Lung (tissue), 12 donors: ENCODE measurements around the gene SPIRE2. TPM values are rescaled to one million over a fixed set of nuclear protein-coding genes. Genes with fewer than 3 reads are reported as not detected.

Experiments used
- ATAC-seq: fragments of 200-7000 bp; cut with Tn5 transposase; one replicate; pipeline ENCODE4 v1.9.1; 2020; ENCODE audit warnings: moderate number of reproducible peaks; ENCODE audit not compliant: insufficient read depth, low FRiP score
- DNase-seq, 3 donors: peaks; one replicate each; pipeline ENCODE4 v3.0.0-alpha.2; 2013 to 2017
- H3K27ac ChIP-seq, 2 donors: one replicate each; pipeline ENCODE4 v1.5.1; 2013; ENCODE audit warnings: mild to moderate bottlenecking in 2 of 2, moderate library complexity in 2 of 2, control low read depth in 1 of 2, inconsistent platforms in 1 of 2, low read depth in 1 of 2, low read length in 1 of 2
- H3K27me3 ChIP-seq, 3 donors: one replicate each; pipeline ENCODE4 v1.5.1; 2013; ENCODE audit warnings: low read length in 2 of 3; ENCODE audit not compliant: control insufficient read depth in 3 of 3, insufficient read depth in 3 of 3
- H3K36me3 ChIP-seq, 4 donors: one replicate each; pipeline ENCODE4 v1.5.1; 2013; ENCODE audit warnings: low read length in 4 of 4, mild to moderate bottlenecking in 1 of 4, moderate library complexity in 1 of 4; ENCODE audit not compliant: control insufficient read depth in 4 of 4, insufficient read depth in 4 of 4
- H3K4me1 ChIP-seq, 5 donors: one replicate each; pipeline ENCODE4 v1.5.1; 2013; ENCODE audit warnings: low read length in 5 of 5, mild to moderate bottlenecking in 2 of 5, moderate library complexity in 1 of 5; ENCODE audit not compliant: control insufficient read depth in 5 of 5, insufficient read depth in 5 of 5
- H3K4me3 ChIP-seq: one replicate; pipeline ENCODE4 v1.5.1; 2013; ENCODE audit warnings: mild to moderate bottlenecking, control low read depth, moderate library complexity
- H3K9ac ChIP-seq, 2 donors: one replicate each; pipeline ENCODE4 v1.5.1; 2013; ENCODE audit warnings: low read length in 2 of 2, control low read depth in 1 of 2; ENCODE audit not compliant: insufficient read depth in 1 of 2
- H3K9me3 ChIP-seq, 4 donors: one replicate each; pipeline ENCODE4 v1.5.1; 2013; ENCODE audit warnings: low read length in 3 of 4, mild to moderate bottlenecking in 1 of 4, moderate library complexity in 1 of 4; ENCODE audit not compliant: control insufficient read depth in 4 of 4, insufficient read depth in 3 of 4
- WGBS, 2 donors: extraction: QIAGEN DNeasy Blood & Tissue Kit; methylation state at CpG; one replicate each; pipeline ENCODE4 v1.1.7; 2013; 5-methylcytosine and 5-hydroxymethylcytosine counted together
- polyA plus RNA-seq, 2 donors: library from polyadenylated mRNA; stranded (reverse); fragments of 200-250 nt; gene quantifications; one replicate each; pipeline ENCODE4 v1.2.1, GENCODE V29; 2013
- total RNA-seq, 2 donors: library from RNA; depleted of rRNA in 1 of 2; stranded (reverse); fragments of >200 nt in 1 of 2; gene quantifications; one replicate each; pipeline ENCODE4 v1.2.1, GENCODE V29; 2014 to 2021
- TF ChIP-seq, protein P1 (sequence below): IDR thresholded peaks from 2 replicates; pipeline ENCODE4 v1.5.1; 2012; ENCODE audit warnings: mild to moderate bottlenecking; ENCODE audit errors: control extremely low read depth, extremely low read depth
- donor health status: control.
- donor health status: control.
- donor health status: Bipolar disorder and iron deficiency.
- donor health status: healthy.
- donor health status: DM: yes; HTN: yes; CAD: no.

SPIRE2 gene
- total and polyA plus RNA-seq, 4 donors = 3.3 to 12.0 (median 8.0) TPM

DNA sequence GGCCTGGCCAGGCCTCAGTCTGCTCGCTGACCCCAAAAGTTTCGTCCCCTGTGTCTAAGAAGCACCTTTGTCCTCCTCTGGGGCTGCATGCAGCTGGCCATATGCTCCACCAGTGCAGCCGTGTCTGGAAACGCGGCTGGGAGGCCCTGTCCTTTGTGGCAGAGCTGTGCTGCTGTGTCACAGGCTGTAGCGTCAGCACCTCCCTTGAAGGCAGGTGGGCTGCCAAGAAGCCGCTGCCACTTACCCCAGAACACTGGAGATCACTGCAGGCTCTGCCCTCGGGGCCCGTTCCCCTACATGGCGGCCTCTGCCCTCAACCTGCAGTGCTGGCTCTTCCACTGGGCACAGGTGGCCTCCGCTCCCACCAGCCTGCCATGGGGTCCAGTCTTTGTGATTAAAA is 74.7 kb downstream of the SPIRE2 start:
- H3K4me1 ChIP-seq = no peaks in the 10 kb centered on the region
- no peaks in the 10 kb centered on the region for H3K27me3 ChIP-seq
- ATAC-seq (no peak), DNase-seq (no peak)
- H3K4me3 ChIP-seq = no peak overlapping the region
- H3K9me3 ChIP-seq = no peaks in the 10 kb centered on the region
- H3K36me3 ChIP-seq = peaks cover 12 to 76% (median 34%) of the 10 kb centered on the region in 4 donors
- TF ChIP-seq, protein P1, sequence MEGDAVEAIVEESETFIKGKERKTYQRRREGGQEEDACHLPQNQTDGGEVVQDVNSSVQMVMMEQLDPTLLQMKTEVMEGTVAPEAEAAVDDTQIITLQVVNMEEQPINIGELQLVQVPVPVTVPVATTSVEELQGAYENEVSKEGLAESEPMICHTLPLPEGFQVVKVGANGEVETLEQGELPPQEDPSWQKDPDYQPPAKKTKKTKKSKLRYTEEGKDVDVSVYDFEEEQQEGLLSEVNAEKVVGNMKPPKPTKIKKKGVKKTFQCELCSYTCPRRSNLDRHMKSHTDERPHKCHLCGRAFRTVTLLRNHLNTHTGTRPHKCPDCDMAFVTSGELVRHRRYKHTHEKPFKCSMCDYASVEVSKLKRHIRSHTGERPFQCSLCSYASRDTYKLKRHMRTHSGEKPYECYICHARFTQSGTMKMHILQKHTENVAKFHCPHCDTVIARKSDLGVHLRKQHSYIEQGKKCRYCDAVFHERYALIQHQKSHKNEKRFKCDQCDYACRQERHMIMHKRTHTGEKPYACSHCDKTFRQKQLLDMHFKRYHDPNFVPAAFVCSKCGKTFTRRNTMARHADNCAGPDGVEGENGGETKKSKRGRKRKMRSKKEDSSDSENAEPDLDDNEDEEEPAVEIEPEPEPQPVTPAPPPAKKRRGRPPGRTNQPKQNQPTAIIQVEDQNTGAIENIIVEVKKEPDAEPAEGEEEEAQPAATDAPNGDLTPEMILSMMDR = no peak
- 94 to 95% methylated on average over 11 of the region's 11 CpGs for WGBS, 2 donors
- no peak overlapping the region for H3K27ac ChIP-seq
- no peak overlapping the region for H3K9ac ChIP-seq

DNA sequence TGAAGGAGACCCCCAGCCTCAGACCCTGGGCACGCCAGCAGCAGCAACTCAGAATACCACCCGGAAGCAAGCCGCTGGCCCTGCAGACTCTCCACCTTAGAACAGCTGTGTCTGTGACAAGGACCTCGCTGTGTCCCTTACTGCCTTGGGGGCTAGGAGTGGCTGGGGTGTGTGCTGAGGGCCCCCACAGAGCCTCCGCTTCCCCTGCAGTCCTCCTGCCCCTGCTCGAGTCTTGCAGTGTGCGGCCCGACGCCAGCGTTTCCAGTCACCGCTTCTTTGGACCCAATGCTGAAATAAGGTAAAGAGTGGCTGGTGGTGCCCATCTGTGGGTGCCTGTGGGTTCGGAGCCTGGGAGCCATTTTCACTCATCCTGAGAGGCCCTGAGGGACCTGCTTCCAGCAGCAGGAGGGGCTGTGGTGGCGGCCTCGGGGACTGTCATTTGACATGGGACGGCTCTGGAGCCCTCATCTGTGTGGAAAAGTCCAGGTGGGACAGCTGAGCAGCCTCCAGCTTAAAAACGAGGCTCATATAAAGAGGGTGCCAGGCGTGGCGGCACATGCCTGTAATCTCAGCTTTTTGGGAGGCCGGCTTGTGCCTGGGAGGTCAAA is 75.7 kb downstream of the SPIRE2 start:
- Histone ChIP-seq H3K4me1 (no peaks in the 10 kb centered on the region), H3K4me3 (no peak overlapping the region), H3K9ac (no peak overlapping the region), H3K27me3 (no peaks in the 10 kb centered on the region), H3K36me3 (peaks cover 12 to 76% (median 35%) of the 10 kb centered on the region in 4 donors), H3K9me3 (no peaks in the 10 kb centered on the region), H3K27ac (no peak overlapping the region)
- TF ChIP-seq, protein P1 = no peak
- 94 to 95% methylated on average over 19 of the region's 19 CpGs for WGBS, 2 donors
- no peak for DNase-seq
- ATAC-seq = no peak

DNA sequence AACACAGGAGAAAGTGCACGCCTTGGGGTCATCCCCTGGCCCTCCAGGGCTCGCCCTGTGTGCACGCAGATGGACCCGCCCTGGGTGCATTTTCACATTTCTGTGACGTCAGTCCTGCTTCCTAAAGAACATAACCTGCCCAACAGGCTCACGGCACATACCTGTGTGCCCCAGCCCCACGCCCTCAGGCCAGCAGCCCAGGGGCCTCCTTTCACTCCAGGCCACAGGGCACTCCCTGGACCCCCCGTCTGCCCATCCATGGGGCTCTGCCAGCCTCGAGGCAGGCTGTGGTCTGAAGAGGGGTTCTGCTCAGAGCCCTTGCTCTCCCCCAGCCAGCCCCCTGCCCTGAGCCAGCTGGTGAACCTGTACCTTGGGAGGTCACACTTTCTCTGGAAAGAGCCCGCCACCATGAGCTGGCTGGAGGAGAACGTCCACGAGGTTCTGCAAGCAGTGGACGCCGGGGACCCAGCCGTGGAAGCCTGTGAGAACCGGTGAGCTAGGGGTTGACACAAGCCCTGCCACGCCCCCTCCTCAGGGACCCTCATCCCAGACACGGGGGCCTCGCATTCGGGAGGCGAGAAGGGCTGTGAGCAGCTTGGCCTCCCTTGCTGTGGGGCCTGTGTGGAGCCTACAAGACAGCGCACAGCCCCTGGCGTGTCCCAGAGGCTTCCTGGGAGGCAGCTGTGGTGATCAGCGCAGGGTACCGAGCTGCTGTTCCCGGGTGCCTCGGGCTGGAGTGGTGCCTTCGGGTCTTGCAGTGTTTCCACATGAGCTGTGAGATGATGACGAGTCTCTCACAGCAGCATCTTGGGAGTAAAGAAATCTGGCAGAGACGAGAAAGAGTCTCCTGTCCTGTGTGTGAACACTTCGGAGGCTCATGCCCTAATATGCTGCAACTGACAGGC is 76.6 kb downstream of the SPIRE2 start:
- 87 to 91% methylated on average over 31 of the region's 31 CpGs for WGBS, 2 donors
- H3K4me3 ChIP-seq = no peak overlapping the region
- no peak overlapping the region for H3K27ac ChIP-seq
- H3K4me1 ChIP-seq = no peaks in the 10 kb centered on the region
- DNase-seq = no peak
- H3K9ac ChIP-seq = no peak overlapping the region
- ATAC-seq = no peak
- TF ChIP-seq, protein P1 = no peak
- H3K27me3 ChIP-seq = no peaks in the 10 kb centered on the region
- H3K9me3 ChIP-seq = no peaks in the 10 kb centered on the region
- peaks cover 12 to 73% (median 34%) of the 10 kb centered on the region in 4 donors for H3K36me3 ChIP-seq
